Stimulated activated memory B cell treated with anti-CD40 and anti-IgM and Interleukin-4, amounts not matched to agents 10 μg/mL and 1 μg/mL and 100 μg/mL, for 72 hours (primary cell): Measurements from ENCODE around the gene CHRNE.

ENCODE experiments used
- ATAC-seq: fragments of 150-1000 bp; cut with Tn5 transposase; 2 replicates; pipeline ENCODE4 v1.10.0; 2021
- H3K27ac Mint-ChIP-seq: one replicate; pipeline ENCODE4 v1.8.0; 2022; ENCODE audit warnings: mild to moderate bottlenecking, mixed read lengths
- H3K27me3 Mint-ChIP-seq: one replicate; pipeline ENCODE4 v1.8.0; 2022; ENCODE audit warnings: mixed read lengths
- H3K36me3 Mint-ChIP-seq: one replicate; pipeline ENCODE4 v1.8.0; 2022; ENCODE audit warnings: mixed read lengths
- H3K4me1 Mint-ChIP-seq: one replicate; pipeline ENCODE4 v1.8.0; 2022; ENCODE audit warnings: mixed read lengths
- H3K4me3 Mint-ChIP-seq: one replicate; pipeline ENCODE4 v1.8.0; 2022; ENCODE audit warnings: mild to moderate bottlenecking, moderate library complexity, mixed read lengths
- H3K9me3 Mint-ChIP-seq: one replicate; pipeline ENCODE4 v1.8.0; 2022; ENCODE audit warnings: mixed read lengths

The CHRNE gene

GRCh38 chr17:4901108-4901647 is 1.7 kb downstream of the CHRNE start:
- peaks cover 10% of the 10 kb centered on the region for H3K27me3 Mint-ChIP-seq
- ATAC-seq, result no peak
- peaks cover 23% of the 10 kb centered on the region for H3K36me3 Mint-ChIP-seq
- no peaks in the 10 kb centered on the region for H3K9me3 Mint-ChIP-seq
- peak overlapping the region; percentile 90 for H3K4me3 Mint-ChIP-seq
- H3K4me1 Mint-ChIP-seq, result peaks cover 48% of the 10 kb centered on the region
- H3K27ac Mint-ChIP-seq, result peak overlapping the region; percentile 57

DNA sequence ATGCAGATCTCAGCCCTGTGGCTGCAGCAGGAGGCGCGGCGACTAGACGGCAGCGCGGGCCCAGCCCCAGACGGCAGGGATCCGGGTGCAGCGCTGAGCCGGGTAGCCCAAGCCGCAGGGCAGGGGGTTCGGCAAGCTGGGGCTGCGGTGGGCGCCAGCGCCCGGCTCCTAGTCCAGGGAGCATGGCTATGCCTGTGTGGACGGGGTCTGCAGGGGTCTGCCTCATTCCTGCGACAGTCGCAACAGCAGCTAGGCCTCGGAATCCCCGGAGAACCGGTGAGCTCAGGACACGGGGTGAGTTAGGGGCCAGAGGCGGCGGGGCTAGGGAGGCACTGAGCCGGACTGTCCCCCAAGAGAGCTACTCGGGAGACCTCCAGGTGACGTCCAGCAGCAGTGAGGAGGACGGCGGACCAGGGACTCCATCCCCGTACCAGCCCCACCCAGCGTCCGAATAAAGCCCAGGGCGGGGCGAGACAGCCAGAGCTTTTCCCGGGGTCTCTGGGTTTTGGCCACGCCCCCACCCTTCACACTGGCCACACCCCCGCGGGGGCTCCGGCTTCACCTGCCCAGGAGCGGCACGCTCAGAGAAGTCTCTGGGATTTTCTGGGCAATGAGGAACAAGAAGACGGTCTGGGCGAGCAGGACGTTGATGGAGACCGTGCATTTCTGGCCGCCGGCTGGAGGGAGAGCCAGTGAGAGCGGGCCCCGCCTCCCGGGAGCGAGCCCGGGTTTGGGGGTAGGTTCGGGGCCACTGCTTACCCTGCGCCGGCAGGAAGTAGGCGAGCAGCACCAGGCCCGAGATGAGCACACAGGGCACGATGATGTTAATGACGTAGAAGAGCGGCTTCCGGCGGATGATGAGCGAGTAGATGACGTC is 2.4 kb downstream of the CHRNE start:
- Mint-ChIP-seq H3K27me3 (peaks cover 10% of the 10 kb centered on the region), H3K36me3 (peaks cover 30% of the 10 kb centered on the region), H3K9me3 (no peaks in the 10 kb centered on the region), H3K27ac (peak overlapping the region; percentile 85), H3K4me3 (peak overlapping the region; percentile 90), H3K4me1 (peaks cover 48% of the 10 kb centered on the region)
- peak; percentile 46 for ATAC-seq

DNA sequence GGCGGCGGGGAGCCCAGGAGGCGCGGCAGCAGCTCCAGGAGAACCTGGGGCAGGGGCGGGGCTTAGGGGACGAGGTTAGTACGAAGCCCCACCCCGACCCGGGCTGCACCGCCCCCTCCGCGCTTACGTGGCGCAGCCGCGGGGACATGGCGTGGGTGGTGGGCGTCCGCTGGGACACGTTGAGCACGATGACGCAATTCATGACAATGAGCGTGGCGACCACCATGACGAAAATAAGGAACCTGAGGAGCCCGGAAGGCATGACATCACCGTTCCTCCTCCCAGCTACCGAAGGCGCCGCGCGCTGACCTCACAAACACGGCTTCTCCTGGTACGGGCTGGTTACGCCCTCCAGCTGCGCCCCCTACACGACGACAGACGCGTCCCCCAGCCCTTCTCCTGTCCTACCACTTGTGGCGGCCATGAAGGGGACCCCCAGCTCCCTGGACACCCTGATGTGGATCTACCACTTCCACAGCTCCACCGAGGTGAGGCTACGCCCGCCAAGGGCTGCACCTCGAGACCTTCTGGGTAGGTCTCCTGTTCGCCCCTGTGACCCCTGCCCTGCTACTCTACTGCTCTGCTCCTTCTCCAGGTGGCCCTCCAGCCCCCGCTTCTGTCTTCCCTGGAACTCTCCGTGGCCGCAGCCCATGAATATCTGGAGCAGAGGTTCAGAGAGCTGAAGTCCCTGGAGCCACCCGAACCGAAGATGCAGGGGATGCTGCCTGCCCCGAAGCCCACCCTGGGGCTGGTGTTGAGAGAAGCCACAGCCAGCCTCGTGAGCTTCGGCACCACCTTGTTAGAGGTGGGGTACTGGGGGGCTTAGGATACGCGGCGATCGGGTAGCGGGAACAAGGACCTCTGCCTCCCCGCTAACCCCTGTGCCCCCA is 3.3 kb downstream of the CHRNE start, which contains the start of gene C17orf107:
C17orf107 (plus strand) TSS at position 196 of the 890 bp plus-strand sequence; CDS start at position 423, 227 bp downstream.
- H3K27me3 Mint-ChIP-seq, result peaks cover 10% of the 10 kb centered on the region
- peak within 1 kb of the TSS; percentile 90 for H3K4me3 Mint-ChIP-seq
- no peaks in the 10 kb centered on the region for H3K9me3 Mint-ChIP-seq
- peak; percentile 82 for ATAC-seq
- H3K27ac Mint-ChIP-seq, result peak within 1 kb of the TSS; percentile 85
- peaks cover 39% of the 10 kb centered on the region for H3K36me3 Mint-ChIP-seq
- H3K4me1 Mint-ChIP-seq, result peaks cover 48% of the 10 kb centered on the region

GRCh38 chr17:4898927-4899326 is 4.0 kb downstream of the CHRNE start:
- Mint-ChIP-seq H3K9me3 (no peaks in the 10 kb centered on the region), H3K4me3 (peak overlapping the region; percentile 90), H3K27me3 (peaks cover 10% of the 10 kb centered on the region), H3K36me3 (peaks cover 46% of the 10 kb centered on the region), H3K27ac (peak overlapping the region; percentile 85), H3K4me1 (peaks cover 48% of the 10 kb centered on the region)
- ATAC-seq, result peak; percentile 1

- Mint-ChIP-seq H3K36me3 (peaks cover 51% of the 10 kb centered on the region), H3K4me3 (peak overlapping the region; percentile 61), H3K9me3 (no peaks in the 10 kb centered on the region), H3K4me1 (peaks cover 42% of the 10 kb centered on the region), H3K27me3 (peaks cover 10% of the 10 kb centered on the region), H3K27ac (no peak overlapping the region)
- ATAC-seq, result no peak
Measured at GRCh38 chr17:4898351-4898750, 4.5 kb downstream of the CHRNE start.

GRCh38 chr17:4897785-4898184 is 5.1 kb downstream of the CHRNE start:
- no peak for ATAC-seq
- Mint-ChIP-seq H3K9me3 (no peaks in the 10 kb centered on the region), H3K4me3 (no peak overlapping the region), H3K36me3 (peaks cover 56% of the 10 kb centered on the region), H3K4me1 (peaks cover 37% of the 10 kb centered on the region), H3K27me3 (peaks cover 10% of the 10 kb centered on the region), H3K27ac (no peak overlapping the region)

DNA sequence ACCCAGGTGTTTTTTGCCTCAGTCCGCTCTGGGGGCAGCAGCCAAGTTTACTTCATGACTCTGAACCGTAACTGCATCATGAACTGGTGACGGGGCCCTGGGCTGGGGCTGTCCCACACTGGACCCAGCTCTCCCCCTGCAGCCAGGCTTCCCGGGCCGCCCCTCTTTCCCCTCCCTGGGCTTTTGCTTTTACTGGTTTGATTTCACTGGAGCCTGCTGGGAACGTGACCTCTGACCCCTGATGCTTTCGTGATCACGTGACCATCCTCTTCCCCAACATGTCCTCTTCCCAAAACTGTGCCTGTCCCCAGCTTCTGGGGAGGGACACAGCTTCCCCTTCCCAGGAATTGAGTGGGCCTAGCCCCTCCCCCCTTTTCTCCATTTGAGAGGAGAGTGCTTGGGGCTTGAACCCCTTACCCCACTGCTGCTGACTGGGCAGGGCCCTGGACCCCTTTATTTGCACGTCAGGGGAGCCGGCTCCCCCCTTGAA is 5.7 kb downstream of the CHRNE start:
- peaks cover 62% of the 10 kb centered on the region for H3K36me3 Mint-ChIP-seq
- no peaks in the 10 kb centered on the region for H3K9me3 Mint-ChIP-seq
- H3K27me3 Mint-ChIP-seq, result peaks cover 10% of the 10 kb centered on the region
- H3K4me3 Mint-ChIP-seq, result no peak overlapping the region
- ATAC-seq, result no peak
- H3K27ac Mint-ChIP-seq, result no peak overlapping the region
- peaks cover 31% of the 10 kb centered on the region for H3K4me1 Mint-ChIP-seq

DNA sequence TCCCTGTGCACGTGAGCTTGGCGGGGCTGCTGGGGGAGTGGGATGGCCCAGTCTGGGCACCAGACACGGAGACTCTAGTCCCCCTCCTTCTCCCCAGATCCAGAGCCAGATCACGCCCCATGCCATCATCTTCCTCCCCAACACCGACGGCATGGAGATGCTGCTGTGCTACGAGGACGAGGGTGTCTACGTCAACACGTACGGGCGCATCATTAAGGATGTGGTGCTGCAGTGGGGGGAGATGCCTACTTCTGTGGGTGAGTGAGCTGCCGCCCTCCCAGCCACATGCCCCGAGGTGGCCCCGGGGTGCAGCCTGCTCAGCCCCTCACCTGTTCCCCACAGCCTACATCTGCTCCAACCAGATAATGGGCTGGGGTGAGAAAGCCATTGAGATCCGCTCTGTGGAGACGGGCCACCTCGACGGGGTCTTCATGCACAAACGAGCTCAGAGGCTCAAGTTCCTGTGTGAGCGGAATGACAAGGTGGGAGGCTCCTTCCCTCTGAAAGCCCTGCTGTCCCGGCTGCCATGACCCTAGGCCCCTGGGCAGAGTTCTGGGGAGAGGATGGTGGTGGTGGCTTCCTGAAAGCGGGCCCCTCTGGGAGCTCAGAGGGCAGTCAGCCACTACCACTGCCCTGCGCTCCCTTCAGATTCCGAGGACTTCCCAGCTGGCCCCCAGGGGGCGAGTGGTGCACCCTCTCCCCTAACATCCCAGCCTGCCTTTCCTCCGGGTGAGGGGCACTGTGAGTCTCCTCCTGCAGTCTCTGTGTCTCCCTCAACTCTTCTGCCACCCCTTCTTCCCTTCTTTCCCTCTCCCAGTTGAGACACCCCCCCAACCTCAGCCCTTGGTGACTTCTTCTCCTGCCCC is 6.3 kb downstream of the CHRNE start:
- H3K36me3 Mint-ChIP-seq, result peaks cover 66% of the 10 kb centered on the region
- H3K27me3 Mint-ChIP-seq, result peaks cover 10% of the 10 kb centered on the region
- no peak for ATAC-seq
- H3K9me3 Mint-ChIP-seq, result no peaks in the 10 kb centered on the region
- no peak overlapping the region for H3K27ac Mint-ChIP-seq
- peaks cover 28% of the 10 kb centered on the region for H3K4me1 Mint-ChIP-seq
- H3K4me3 Mint-ChIP-seq, result no peak overlapping the region

DNA sequence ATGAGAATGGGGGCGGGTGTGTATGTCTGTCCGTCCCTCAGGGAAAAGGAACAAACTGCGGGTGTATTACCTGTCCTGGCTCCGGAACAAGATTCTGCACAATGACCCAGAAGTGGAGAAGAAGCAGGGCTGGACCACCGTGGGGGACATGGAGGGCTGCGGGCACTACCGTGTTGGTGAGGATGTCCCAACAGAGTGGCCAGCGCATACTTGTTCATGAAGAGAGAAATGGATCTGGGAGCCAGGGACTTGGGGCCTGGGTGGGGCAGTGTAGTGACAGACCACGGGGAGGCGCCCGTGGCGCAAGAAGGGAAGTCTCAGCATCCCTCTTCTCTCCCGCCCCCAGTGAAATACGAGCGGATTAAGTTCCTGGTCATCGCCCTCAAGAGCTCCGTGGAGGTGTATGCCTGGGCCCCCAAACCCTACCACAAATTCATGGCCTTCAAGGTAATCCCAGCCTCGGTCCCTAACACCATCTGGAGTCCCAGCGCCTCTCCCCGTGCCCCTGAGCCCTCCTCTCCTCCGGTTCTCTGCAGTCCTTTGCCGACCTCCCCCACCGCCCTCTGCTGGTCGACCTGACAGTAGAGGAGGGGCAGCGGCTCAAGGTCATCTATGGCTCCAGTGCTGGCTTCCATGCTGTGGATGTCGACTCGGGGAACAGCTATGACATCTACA is 7.1 kb downstream of the CHRNE start:
- ATAC-seq, result no peak
- Mint-ChIP-seq H3K4me3 (no peak overlapping the region), H3K9me3 (no peaks in the 10 kb centered on the region), H3K4me1 (peaks cover 24% of the 10 kb centered on the region), H3K27ac (no peak overlapping the region), H3K27me3 (peaks cover 10% of the 10 kb centered on the region), H3K36me3 (peaks cover 73% of the 10 kb centered on the region)

GRCh38 chr17:4895121-4895520 is 7.8 kb downstream of the CHRNE start:
- no peak for ATAC-seq
- no peaks in the 10 kb centered on the region for H3K9me3 Mint-ChIP-seq
- peaks cover 80% of the 10 kb centered on the region for H3K36me3 Mint-ChIP-seq
- peaks cover 9% of the 10 kb centered on the region for H3K27me3 Mint-ChIP-seq
- no peak overlapping the region for H3K27ac Mint-ChIP-seq
- peaks cover 18% of the 10 kb centered on the region for H3K4me1 Mint-ChIP-seq
- H3K4me3 Mint-ChIP-seq, result no peak overlapping the region

GRCh38 chr17:4893721-4894560 is 9.0 kb downstream of the CHRNE start:
- Mint-ChIP-seq H3K4me3 (no peak overlapping the region), H3K36me3 (peaks cover 90% of the 10 kb centered on the region), H3K27ac (no peak overlapping the region), H3K9me3 (no peaks in the 10 kb centered on the region), H3K27me3 (no peaks in the 10 kb centered on the region), H3K4me1 (peaks cover 9% of the 10 kb centered on the region)
- no peak for ATAC-seq

DNA sequence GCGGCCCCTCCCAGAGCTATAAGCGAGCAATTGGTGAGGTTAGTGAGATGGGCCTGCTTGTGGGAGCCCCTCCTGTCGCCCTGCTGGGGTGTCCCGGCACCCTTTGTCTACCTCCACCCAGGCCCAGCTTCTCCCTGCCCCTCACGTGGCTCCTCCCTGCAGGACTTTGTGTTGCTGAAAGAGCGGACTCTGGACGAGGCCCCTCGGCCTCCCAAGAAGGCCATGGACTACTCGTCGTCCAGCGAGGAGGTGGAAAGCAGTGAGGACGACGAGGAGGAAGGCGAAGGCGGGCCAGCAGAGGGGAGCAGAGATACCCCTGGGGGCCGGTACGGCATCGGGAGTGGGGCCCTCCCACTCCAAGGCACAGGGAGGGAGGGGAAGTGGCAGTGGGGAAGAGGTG is 9.6 kb downstream of the CHRNE start:
- H3K36me3 Mint-ChIP-seq, result peaks cover 89% of the 10 kb centered on the region
- peaks cover 4% of the 10 kb centered on the region for H3K4me1 Mint-ChIP-seq
- no peak for ATAC-seq
- H3K27ac Mint-ChIP-seq, result no peak overlapping the region
- H3K4me3 Mint-ChIP-seq, result no peak overlapping the region
- H3K27me3 Mint-ChIP-seq, result no peaks in the 10 kb centered on the region
- no peaks in the 10 kb centered on the region for H3K9me3 Mint-ChIP-seq

DNA sequence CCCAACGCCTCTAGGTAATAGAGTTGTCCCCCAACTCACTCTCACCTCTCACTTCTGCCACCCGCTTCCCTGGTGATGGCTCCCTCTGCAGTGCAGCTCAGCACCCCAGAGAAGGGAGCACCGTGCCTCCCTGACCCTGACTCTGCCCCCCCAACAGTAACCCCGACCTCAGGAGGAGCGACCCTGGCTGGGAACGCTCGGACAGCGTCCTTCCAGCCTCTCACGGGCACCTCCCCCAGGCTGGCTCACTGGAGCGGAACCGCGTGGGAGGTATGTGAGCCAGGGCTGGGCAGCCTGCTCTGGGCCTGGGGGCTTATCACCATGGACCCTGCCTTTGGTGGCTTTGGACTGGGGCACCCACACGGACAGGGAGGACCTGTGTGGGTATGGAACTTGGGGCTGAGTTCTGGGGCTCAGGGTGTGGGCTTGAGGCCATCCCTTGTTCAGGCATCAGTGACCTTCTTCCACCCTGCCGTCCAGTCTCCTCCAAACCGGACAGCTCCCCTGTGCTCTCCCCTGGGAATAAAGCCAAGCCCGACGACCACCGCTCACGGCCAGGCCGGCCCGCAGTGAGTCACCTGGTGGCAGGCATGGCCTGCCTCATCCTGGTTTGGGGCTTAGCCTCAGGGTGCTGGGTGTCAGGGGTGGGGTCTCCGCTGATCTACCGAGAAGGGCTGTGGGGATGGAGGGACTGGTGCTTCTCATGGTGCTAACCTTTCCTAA is 10.2 kb downstream of the CHRNE start:
- Mint-ChIP-seq H3K4me1 (no peaks in the 10 kb centered on the region), H3K27me3 (no peaks in the 10 kb centered on the region), H3K36me3 (peaks cover 83% of the 10 kb centered on the region), H3K4me3 (no peak overlapping the region), H3K27ac (no peak overlapping the region), H3K9me3 (no peaks in the 10 kb centered on the region)
- no peak for ATAC-seq
